ENCODE measurements around the gene KCNJ2. TPM values are rescaled to one million over a fixed set of nuclear protein-coding genes. Genes with fewer than 3 reads are reported as not detected.

Gene KCNJ2
- total RNA-seq, 2 donors from 2014 or later, result 0.33 to 0.78 TPM

- Histone ChIP-seq H3K27me3 (no peaks in the 10 kb centered on the region), H3K27ac (no peak overlapping the region), H3K9me3 (no peaks in the 10 kb centered on the region), H3K4me3 (no peak overlapping the region), H3K36me3 (replicated peaks in 1 of 2; ENCODE audit: insufficient read depth in 1 of 2, low read depth in 2 of 2) (no peaks in the 10 kb centered on the region), H3K4me1 (no peaks in the 10 kb centered on the region)
- no peak for DNase-seq
- ATAC-seq, result no peak
- 66 to 74% methylated on average over 4 of the region's 4 CpGs for WGBS, 2 donors
- intact Hi-C loops (cut with DNase I), result no loop called here
- TF ChIP-seq CTCF (IDR thresholded peaks at IDR 0.05) (no peak), POLR2A (IDR thresholded peaks at IDR 0.05) (no peak)
These were observed 15.4 kb downstream of the KCNJ2 start for GRCh38 chr17:70184770-70185169.

- 66 to 85% methylated on average over 3 of the region's 3 CpGs for WGBS, 2 donors
These were observed 16.0 kb downstream of the KCNJ2 start for GRCh38 chr17:70185285-70185684.

GRCh38 chr17:70187383-70187782, 18.1 kb downstream of the KCNJ2 start:
- intact Hi-C loops (cut with DNase I), result no loop called here
- ATAC-seq, result no peak
- WGBS, 2 donors, result 78 to 83% methylated on average over 3 of the region's 3 CpGs

More at GRCh38 chr17:70185285-70185684, 16.0 kb downstream of the KCNJ2 start:
- H3K27me3 ChIP-seq, result no peaks in the 10 kb centered on the region
- H3K4me1 ChIP-seq, result no peaks in the 10 kb centered on the region
- TF ChIP-seq POLR2A (IDR thresholded peaks at IDR 0.05), result no peak
- TF ChIP-seq CTCF (IDR thresholded peaks at IDR 0.05), result no peak
- no peaks in the 10 kb centered on the region for H3K36me3 ChIP-seq (replicated peaks in 1 of 2; ENCODE audit: insufficient read depth in 1 of 2, low read depth in 2 of 2)
- DNase-seq (no peak), ATAC-seq (no peak)
- no peak overlapping the region for H3K27ac ChIP-seq
- no peak overlapping the region for H3K4me3 ChIP-seq
- intact Hi-C loops (cut with DNase I), result no loop called here
- H3K9me3 ChIP-seq, result no peaks in the 10 kb centered on the region

GRCh38 chr17:70190959-70191805, 21.9 kb downstream of the KCNJ2 start:
- H3K27me3 ChIP-seq, result no peaks in the 10 kb centered on the region
- no peaks in the 10 kb centered on the region for H3K4me1 ChIP-seq
- TF ChIP-seq POLR2A (IDR thresholded peaks at IDR 0.05), result no peak
- TF ChIP-seq CTCF (IDR thresholded peaks at IDR 0.05), result no peak
- DNase-seq, result peak in 3 of 4 donors; percentile 25 to 62 (median 58)
- peak; percentile 77 for ATAC-seq
- H3K27ac ChIP-seq, result no peak overlapping the region
- 31 to 39% methylated on average over 2 of the region's 2 CpGs for WGBS, 2 donors
- no peaks in the 10 kb centered on the region for H3K9me3 ChIP-seq
- no peaks in the 10 kb centered on the region for H3K36me3 ChIP-seq (replicated peaks in 1 of 2; ENCODE audit: insufficient read depth in 1 of 2, low read depth in 2 of 2)
- intact Hi-C loops (cut with DNase I), result no loop called here
- H3K4me3 ChIP-seq, result no peak overlapping the region

More at GRCh38 chr17:70187383-70187782, 18.1 kb downstream of the KCNJ2 start:
- Histone ChIP-seq H3K27me3 (no peaks in the 10 kb centered on the region), H3K4me1 (no peaks in the 10 kb centered on the region), H3K4me3 (no peak overlapping the region), H3K36me3 (replicated peaks in 1 of 2; ENCODE audit: insufficient read depth in 1 of 2, low read depth in 2 of 2) (no peaks in the 10 kb centered on the region), H3K27ac (no peak overlapping the region), H3K9me3 (no peaks in the 10 kb centered on the region)
- no peak for DNase-seq
- no peak for TF ChIP-seq POLR2A (IDR thresholded peaks at IDR 0.05)
- TF ChIP-seq CTCF (IDR thresholded peaks at IDR 0.05), result no peak

- DNase-seq, result no peak
- Histone ChIP-seq H3K4me1 (no peaks in the 10 kb centered on the region), H3K36me3 (replicated peaks in 1 of 2; ENCODE audit: insufficient read depth in 1 of 2, low read depth in 2 of 2) (no peaks in the 10 kb centered on the region), H3K4me3 (no peak overlapping the region), H3K9me3 (no peaks in the 10 kb centered on the region), H3K27ac (no peak overlapping the region), H3K27me3 (no peaks in the 10 kb centered on the region)
- TF ChIP-seq POLR2A (IDR thresholded peaks at IDR 0.05) (no peak), CTCF (IDR thresholded peaks at IDR 0.05) (no peak)
- no peak for ATAC-seq
- intact Hi-C loops (cut with DNase I), result no loop called here
These were observed 25.8 kb downstream of the KCNJ2 start for GRCh38 chr17:70195091-70195490.

All from body of pancreas (tissue), 4 donors.